Left ventricle myocardium inferior (tissue), 1 donor: ENCODE measurements around the gene CCDC14. TPM values are rescaled to one million over a fixed set of nuclear protein-coding genes. Genes with fewer than 3 reads are reported as not detected.

ENCODE experiments used
- DNase-seq: peaks from one replicate; pipeline ENCODE4 v3.0.0-alpha.2; 2020
- H3K27ac ChIP-seq: fragments of 200-600 bp; replicated peaks from 2 replicates; pipeline ENCODE4 v1.8.0; 2021
- H3K27me3 ChIP-seq: fragments of 200-600 bp; 2 replicates; pipeline ENCODE4 v1.8.0; 2021; ENCODE audit warnings: low read depth
- H3K36me3 ChIP-seq: fragments of 200-600 bp; 2 replicates; pipeline ENCODE4 v1.8.0; 2021
- H3K4me1 ChIP-seq: fragments of 200-600 bp; 2 replicates; pipeline ENCODE4 v1.8.0; 2021
- H3K4me3 ChIP-seq: fragments of 200-600 bp; 2 replicates; pipeline ENCODE4 v1.8.0; 2021; ENCODE audit warnings: mild to moderate bottlenecking, moderate library complexity
- H3K9me3 ChIP-seq: fragments of 200-600 bp; replicated peaks from 2 replicates; pipeline ENCODE4 v1.8.0; 2021
- CTCF ChIP-seq: fragments of 200-600 bp; IDR thresholded peaks from 2 replicates; pipeline ENCODE4 v1.8.0; 2021; ENCODE audit warnings: antibody characterized with exemption, mild to moderate bottlenecking, borderline replicate concordance
- intact Hi-C: fragments of 100-400 bp; cut with micrococcal nuclease; formaldehyde crosslinking; loops from one replicate; pipeline ENCODE4 v1.11.0; 2022
- total RNA-seq: library from RNA; stranded (reverse); fragmentation: NEBNext Ultra II Directional; extraction: Animal tissue kit (Norgen Biotek cat#: 25700); gene quantifications from one replicate; pipeline ENCODE4 v1.2.1, GENCODE V29; 2021
- donor health status: DM: no; HTN: yes; CAD: no; lungs with severe emphysema.

Gene CCDC14
- total RNA-seq, 1 donor from 2014 or later = 6.9 TPM

GRCh38 chr3:123864706-123865105 is 96.3 kb downstream of the CCDC14 start:
- Histone ChIP-seq H3K27ac (no peak overlapping the region), H3K36me3 (no peaks in the 10 kb centered on the region), H3K4me3 (no peak overlapping the region), H3K4me1 (no peaks in the 10 kb centered on the region), H3K9me3 (peaks cover 10% of the 10 kb centered on the region), H3K27me3 (no peaks in the 10 kb centered on the region)
- DNase-seq = no peak
- TF ChIP-seq CTCF = no peak
- intact Hi-C loops = no loop called here

Other genes starting within 250 kb of the CCDC14 start
- gene MYLK, start 76.9 kb downstream of the CCDC14 start, total RNA-seq = 11.1 TPM
- gene ROPN1, start 30.9 kb upstream of the CCDC14 start, total RNA-seq = not detected
- 74.6 TPM for gene KALRN, start 72.1 kb upstream of the CCDC14 start, total RNA-seq